Measurements from ENCODE around the gene GSDME.

The GSDME gene

DNA sequence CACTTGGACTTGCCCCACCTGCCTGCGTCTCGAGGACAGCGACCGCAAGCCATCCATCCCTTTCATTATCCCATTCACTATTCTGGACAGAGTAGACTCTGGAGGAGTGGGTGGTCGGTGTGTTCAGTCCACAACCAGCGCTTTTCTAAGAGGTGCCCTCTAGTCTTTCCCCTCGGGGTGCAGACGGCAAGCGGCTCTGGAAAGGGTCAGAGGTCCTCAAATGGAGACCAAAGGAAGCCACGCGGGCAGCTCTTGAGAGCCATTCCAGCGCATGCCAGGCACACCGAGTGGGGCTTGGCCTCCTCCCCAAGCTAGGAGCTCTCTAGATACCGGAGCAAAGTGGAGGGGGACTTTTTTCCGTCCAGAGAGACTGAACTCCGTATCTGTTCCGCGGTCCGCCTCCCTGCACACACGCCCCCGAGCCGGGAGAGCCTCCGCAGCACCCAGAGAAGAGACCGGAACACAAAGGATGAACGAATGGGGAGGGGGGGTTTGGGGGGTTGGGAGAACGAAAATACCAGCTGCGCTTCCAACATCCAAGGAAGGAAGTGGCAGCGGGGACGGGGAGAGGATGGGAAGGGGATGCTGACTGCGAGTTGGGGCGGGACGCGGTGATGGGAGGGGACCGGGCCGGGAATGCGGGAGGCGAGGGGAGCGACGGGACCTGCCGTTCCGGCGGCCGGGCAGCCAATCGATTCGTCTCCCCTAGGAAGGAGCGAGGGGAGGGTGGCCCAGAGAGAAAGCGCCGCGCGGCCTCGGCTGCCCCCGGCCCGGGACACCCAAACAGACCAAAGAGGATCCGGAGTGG is 515 bp downstream of the GSDME start:
- Histone ChIP-seq H3K27ac (ENCODE audit: low read length) (no peak overlapping the region), H4K20me1 (ENCODE audit: insufficient read depth, low read length) (no peaks in the 10 kb centered on the region), H3K79me2 (ENCODE audit: low read length) (no peaks in the 10 kb centered on the region), H2AFZ (ENCODE audit: low read length) (peak overlapping the region; percentile 83), H3K4me2 (ENCODE audit: low read depth, low read length) (peak overlapping the region; percentile 82), H3F3A (ENCODE audit: insufficient read depth, low read length) (no peaks in the 10 kb centered on the region), H3K4me3 (ENCODE audit: low read length) (peak overlapping the region; percentile 75), H3K9ac (ENCODE audit: low read length) (peak overlapping the region; percentile 21; the same call in 1 of the 2 replicates), H3K36me3 (replicated peaks; ENCODE audit: insufficient read depth, low read length) (no peaks in the 10 kb centered on the region), H3K27me3 (replicated peaks; ENCODE audit: insufficient read depth, low read length) (no peaks in the 10 kb centered on the region), H3K9me2 (replicated peaks; ENCODE audit: insufficient read depth, low read length) (no peaks in the 10 kb centered on the region), H3K4me1 (ENCODE audit: low read length) (no peaks in the 10 kb centered on the region), H3K9me3 (replicated peaks; ENCODE audit: insufficient read depth, low read length) (no peaks in the 10 kb centered on the region)
- DNase-seq: no peak
- TF ChIP-seq, protein P1, sequence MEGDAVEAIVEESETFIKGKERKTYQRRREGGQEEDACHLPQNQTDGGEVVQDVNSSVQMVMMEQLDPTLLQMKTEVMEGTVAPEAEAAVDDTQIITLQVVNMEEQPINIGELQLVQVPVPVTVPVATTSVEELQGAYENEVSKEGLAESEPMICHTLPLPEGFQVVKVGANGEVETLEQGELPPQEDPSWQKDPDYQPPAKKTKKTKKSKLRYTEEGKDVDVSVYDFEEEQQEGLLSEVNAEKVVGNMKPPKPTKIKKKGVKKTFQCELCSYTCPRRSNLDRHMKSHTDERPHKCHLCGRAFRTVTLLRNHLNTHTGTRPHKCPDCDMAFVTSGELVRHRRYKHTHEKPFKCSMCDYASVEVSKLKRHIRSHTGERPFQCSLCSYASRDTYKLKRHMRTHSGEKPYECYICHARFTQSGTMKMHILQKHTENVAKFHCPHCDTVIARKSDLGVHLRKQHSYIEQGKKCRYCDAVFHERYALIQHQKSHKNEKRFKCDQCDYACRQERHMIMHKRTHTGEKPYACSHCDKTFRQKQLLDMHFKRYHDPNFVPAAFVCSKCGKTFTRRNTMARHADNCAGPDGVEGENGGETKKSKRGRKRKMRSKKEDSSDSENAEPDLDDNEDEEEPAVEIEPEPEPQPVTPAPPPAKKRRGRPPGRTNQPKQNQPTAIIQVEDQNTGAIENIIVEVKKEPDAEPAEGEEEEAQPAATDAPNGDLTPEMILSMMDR (IDR thresholded peaks at IDR 0.05; ENCODE audit: low read length): no peak
- no peak for TF ChIP-seq EZH2phosphoT487 (IDR thresholded peaks at IDR 0.05; ENCODE audit: low read length)
- TF ChIP-seq EZH2 (optimal IDR thresholded peaks at IDR 0.05; ENCODE audit: low read depth, low read length): no peak

DNA sequence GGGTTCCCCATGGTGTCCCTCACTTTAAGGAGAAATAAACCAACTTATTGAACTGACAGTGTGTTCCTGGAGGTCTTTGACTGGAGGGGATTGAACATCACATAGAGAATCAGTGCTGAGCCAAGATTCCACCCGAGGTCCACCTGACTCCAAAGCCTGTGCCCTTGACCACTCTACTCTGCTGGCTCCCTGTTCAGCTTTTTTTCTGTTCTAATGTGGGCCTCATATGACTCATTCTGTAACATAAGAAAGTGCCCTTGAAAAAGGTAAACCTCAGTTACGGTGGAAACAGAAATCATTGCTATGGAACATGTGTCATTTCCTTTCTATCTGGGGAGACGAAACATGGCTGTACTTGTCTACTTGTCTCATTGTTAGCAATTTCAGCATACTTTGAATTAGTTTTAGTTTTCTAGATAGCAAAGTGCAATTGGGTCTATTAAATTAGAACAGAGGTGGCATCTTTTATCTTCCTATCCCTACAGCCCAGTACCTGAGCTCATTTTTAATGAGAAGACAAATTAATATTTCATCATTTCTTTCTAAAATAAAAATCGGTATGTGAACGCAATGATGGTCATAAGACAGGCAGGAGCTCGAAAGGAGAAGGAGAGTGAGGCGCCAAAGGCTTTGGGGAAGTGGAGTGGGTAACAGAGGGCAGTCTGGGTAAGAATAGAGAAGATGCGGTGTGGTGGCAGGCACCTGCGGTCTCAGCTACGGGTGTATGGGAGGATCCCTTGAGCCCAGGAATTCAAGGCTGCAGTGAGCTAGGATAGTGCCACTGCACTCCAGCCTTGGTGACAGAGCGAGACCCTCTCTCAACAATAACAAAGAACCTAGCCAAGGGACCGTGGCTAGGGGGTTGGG is 1.5 kb downstream of the GSDME start:
- Histone ChIP-seq H2AFZ (ENCODE audit: low read length) (no peak overlapping the region), H3K27ac (ENCODE audit: low read length) (no peak overlapping the region)
- no peak for DNase-seq

DNA sequence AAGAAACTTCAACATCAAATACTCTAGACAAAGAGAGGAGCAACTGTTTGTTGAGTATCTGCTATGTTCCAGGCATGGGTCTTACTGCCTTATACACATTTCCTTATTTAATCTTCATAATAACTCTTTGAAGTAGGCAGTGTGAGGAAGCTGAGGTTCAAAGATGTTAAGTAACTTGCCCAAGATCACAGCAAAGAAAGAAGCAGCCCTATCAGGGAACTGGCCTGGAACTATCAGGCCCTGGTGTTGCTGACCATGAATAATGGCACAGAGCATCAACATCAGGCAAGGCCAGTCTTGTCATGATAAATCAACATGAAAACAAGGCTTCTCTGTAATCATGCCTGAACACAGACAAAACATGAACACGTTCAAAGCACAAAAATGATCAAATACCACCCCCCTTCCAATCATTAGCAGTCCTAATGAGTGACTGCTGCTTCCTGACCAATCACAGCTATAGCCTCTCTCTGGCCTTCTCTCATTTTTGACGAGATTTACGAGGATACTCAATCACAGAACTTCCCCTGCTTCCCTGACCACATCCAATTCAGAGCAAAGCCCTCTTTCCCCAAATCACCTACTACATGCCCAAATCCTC is 2.3 kb downstream of the GSDME start:
- Histone ChIP-seq H3K27me3 (replicated peaks; ENCODE audit: insufficient read depth, low read length) (no peaks in the 10 kb centered on the region), H3K4me2 (ENCODE audit: low read depth, low read length) (no peak overlapping the region)

More for the DNA sequence above, 1.5 kb downstream of the GSDME start:
- Histone ChIP-seq H3K4me3 (ENCODE audit: low read length) (no peak overlapping the region), H3K36me3 (replicated peaks; ENCODE audit: insufficient read depth, low read length) (no peaks in the 10 kb centered on the region), H3K27me3 (replicated peaks; ENCODE audit: insufficient read depth, low read length) (no peaks in the 10 kb centered on the region), H3K9ac (ENCODE audit: low read length) (no peak overlapping the region), H3F3A (ENCODE audit: insufficient read depth, low read length) (no peaks in the 10 kb centered on the region), H3K4me2 (ENCODE audit: low read depth, low read length) (no peak overlapping the region), H4K20me1 (ENCODE audit: insufficient read depth, low read length) (no peaks in the 10 kb centered on the region), H3K79me2 (ENCODE audit: low read length) (no peaks in the 10 kb centered on the region), H3K9me2 (replicated peaks; ENCODE audit: insufficient read depth, low read length) (no peaks in the 10 kb centered on the region), H3K9me3 (replicated peaks; ENCODE audit: insufficient read depth, low read length) (no peaks in the 10 kb centered on the region), H3K4me1 (ENCODE audit: low read length) (no peaks in the 10 kb centered on the region)
- TF ChIP-seq EZH2phosphoT487 (IDR thresholded peaks at IDR 0.05; ENCODE audit: low read length) (no peak), EZH2 (optimal IDR thresholded peaks at IDR 0.05; ENCODE audit: low read depth, low read length) (no peak)
- TF ChIP-seq, protein P1 (IDR thresholded peaks at IDR 0.05; ENCODE audit: low read length): no peak

More for the DNA sequence above, 2.3 kb downstream of the GSDME start:
- no peak overlapping the region for H3K27ac ChIP-seq (ENCODE audit: low read length)
- H4K20me1 ChIP-seq (ENCODE audit: insufficient read depth, low read length): no peaks in the 10 kb centered on the region
- H3K9ac ChIP-seq (ENCODE audit: low read length): no peak overlapping the region
- no peaks in the 10 kb centered on the region for H3F3A ChIP-seq (ENCODE audit: insufficient read depth, low read length)
- no peaks in the 10 kb centered on the region for H3K9me2 ChIP-seq (replicated peaks; ENCODE audit: insufficient read depth, low read length)
- TF ChIP-seq, protein P1 (IDR thresholded peaks at IDR 0.05; ENCODE audit: low read length): no peak
- no peak for TF ChIP-seq EZH2phosphoT487 (IDR thresholded peaks at IDR 0.05; ENCODE audit: low read length)
- H3K4me3 ChIP-seq (ENCODE audit: low read length): no peak overlapping the region
- H3K9me3 ChIP-seq (replicated peaks; ENCODE audit: insufficient read depth, low read length): no peaks in the 10 kb centered on the region
- H2AFZ ChIP-seq (ENCODE audit: low read length): no peak overlapping the region
- H3K4me1 ChIP-seq (ENCODE audit: low read length): no peaks in the 10 kb centered on the region
- H3K36me3 ChIP-seq (replicated peaks; ENCODE audit: insufficient read depth, low read length): no peaks in the 10 kb centered on the region
- DNase-seq: no peak
- H3K79me2 ChIP-seq (ENCODE audit: low read length): no peaks in the 10 kb centered on the region

All from MM.1S (cell line).